ENCODE results near the gene IL20.

DNA sequence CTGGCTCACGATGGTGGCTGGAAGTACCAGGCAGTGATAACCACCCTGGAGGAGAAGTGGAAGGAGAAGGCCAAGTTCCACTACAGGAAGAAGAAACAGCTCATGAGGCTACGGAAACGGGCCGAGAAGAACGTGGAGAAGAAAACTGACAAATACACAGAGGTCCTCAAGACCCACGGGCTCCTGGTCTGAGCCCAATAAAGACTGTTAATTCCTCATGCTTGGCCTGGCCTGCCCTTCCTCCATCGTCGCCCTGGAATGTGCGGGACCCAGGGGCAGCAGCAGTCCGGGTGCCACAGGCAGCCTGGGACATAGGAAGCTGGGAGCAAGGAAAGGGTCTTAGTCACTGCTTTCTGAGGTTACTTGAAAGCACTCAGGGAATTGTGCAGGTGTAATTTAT is 42.6 kb downstream of the IL20 start:
- TF ChIP-seq, protein P1, sequence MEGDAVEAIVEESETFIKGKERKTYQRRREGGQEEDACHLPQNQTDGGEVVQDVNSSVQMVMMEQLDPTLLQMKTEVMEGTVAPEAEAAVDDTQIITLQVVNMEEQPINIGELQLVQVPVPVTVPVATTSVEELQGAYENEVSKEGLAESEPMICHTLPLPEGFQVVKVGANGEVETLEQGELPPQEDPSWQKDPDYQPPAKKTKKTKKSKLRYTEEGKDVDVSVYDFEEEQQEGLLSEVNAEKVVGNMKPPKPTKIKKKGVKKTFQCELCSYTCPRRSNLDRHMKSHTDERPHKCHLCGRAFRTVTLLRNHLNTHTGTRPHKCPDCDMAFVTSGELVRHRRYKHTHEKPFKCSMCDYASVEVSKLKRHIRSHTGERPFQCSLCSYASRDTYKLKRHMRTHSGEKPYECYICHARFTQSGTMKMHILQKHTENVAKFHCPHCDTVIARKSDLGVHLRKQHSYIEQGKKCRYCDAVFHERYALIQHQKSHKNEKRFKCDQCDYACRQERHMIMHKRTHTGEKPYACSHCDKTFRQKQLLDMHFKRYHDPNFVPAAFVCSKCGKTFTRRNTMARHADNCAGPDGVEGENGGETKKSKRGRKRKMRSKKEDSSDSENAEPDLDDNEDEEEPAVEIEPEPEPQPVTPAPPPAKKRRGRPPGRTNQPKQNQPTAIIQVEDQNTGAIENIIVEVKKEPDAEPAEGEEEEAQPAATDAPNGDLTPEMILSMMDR (optimal IDR thresholded peaks at IDR 0.05 in 1 of 3, IDR thresholded peaks at IDR 0.05 in 1 of 3, conservative IDR thresholded peaks at IDR 0.05 in 1 of 3; ENCODE audit: extremely low read depth in 1 of 3, insufficient read depth in 2 of 3, low read length in 3 of 3), result no peak
- no peak for TF ChIP-seq EZH2 (IDR thresholded peaks at IDR 0.05; ENCODE audit: low read length)

Data from keratinocyte (primary cell).